Ureter (tissue), 1 donor: ENCODE data around the gene GRK4. TPM values are rescaled to one million over a fixed set of nuclear protein-coding genes. Genes with fewer than 3 reads are reported as not detected.

Experiments used
- DNase-seq: peaks from one replicate; pipeline ENCODE4 v3.0.0-alpha.2; 2020; ENCODE audit warnings: low spot score
- total RNA-seq: library from RNA; stranded (reverse); gene quantifications from one replicate; pipeline ENCODE4 v1.2.4, GENCODE V29; 2023
- donor health status: DM: yes; HTN: yes; CAD: no.

The GRK4 gene
- total RNA-seq, 1 donor from 2014 or later = 4.3 TPM

DNA sequence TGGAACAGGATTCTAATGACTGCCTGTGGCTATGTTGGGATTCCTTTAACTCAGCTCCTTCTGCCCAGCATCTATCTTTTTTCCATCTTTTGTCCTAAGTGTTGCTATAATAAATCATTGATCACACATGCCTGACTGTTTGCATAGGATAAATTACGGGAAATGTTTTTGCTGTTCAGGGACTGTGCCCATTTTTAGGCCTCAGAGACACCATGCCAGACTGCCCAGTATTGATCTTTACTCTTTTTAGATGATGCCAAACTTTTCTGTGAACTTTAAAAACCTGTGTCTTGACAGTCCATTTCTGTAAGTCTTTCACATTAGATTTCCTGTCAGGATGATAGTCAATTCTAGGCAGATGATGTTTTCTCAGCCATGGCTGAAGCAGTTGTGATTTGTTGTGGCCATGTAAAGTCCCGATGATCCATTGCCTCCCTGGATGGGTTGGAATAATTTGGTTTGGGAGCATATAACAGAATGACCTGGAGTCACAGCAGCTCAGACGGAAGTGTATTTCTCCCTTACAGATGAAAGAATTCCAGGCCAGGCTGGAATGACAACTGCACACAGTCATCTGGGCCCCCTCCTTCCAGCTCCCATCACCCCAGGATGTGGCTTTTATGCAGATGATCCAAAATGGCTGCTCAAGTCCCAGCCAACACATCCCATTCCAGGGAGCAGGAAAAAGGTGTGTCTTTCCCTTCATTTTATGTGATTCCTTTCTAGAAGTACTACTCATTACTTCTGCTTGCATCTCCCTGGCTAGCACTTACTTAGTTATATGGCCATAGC lies 107.5 kb downstream of the GRK4 start:
- no peak for DNase-seq

DNA sequence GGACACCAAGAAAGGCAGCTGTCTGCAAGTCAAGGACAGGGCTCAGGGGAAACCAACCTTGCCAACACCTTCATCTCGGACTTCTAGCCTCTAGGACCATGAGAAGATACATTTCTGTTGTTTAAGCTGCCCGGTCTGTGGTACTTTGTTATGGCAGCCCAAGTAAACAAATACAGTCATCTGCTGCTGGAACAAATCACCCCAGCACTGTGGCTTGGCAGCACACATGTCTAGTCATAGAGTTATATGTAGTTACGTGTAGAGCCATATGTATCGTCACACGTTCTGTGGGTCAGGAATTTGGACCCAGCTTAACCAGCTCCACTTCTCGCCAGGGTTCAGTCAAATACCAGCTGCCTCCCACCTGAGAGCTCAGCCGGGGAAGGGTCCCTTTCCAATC lies 108.4 kb downstream of the GRK4 start:
- no peak for DNase-seq

GRCh38 chr4:3073158-3074077 lies 110.0 kb downstream of the GRK4 start:
- DNase-seq = peak; percentile 49

- DNase-seq = peak; percentile 98
Observed at GRCh38 chr4:3074078-3074845, 110.9 kb downstream of the GRK4 start, which contains the start of the genes HTT and HTT-AS. Gene HTT (plus strand): TSS chr4:3074681. CDS start chr4:3074826, 145 bp downstream. Gene HTT-AS (minus strand): TSS chr4:3074538.

DNA sequence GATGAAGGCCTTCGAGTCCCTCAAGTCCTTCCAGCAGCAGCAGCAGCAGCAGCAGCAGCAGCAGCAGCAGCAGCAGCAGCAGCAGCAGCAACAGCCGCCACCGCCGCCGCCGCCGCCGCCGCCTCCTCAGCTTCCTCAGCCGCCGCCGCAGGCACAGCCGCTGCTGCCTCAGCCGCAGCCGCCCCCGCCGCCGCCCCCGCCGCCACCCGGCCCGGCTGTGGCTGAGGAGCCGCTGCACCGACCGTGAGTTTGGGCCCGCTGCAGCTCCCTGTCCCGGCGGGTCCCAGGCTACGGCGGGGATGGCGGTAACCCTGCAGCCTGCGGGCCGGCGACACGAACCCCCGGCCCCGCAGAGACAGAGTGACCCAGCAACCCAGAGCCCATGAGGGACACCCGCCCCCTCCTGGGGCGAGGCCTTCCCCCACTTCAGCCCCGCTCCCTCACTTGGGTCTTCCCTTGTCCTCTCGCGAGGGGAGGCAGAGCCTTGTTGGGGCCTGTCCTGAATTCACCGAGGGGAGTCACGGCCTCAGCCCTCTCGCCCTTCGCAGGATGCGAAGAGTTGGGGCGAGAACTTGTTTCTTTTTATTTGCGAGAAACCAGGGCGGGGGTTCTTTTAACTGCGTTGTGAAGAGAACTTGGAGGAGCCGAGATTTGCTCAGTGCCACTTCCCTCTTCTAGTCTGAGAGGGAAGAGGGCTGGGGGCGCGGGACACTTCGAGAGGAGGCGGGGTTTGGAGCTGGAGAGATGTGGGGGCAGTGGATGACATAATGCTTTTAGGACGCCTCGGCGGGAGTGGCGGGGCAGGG lies 111.7 kb downstream of the GRK4 start:
- DNase-seq = peak; percentile 67

GRCh38 chr4:3075652-3075981 lies 112.2 kb downstream of the GRK4 start:
- DNase-seq = no peak

- no peak for DNase-seq
Observed at GRCh38 chr4:3077796-3078195, 114.4 kb downstream of the GRK4 start.

DNA sequence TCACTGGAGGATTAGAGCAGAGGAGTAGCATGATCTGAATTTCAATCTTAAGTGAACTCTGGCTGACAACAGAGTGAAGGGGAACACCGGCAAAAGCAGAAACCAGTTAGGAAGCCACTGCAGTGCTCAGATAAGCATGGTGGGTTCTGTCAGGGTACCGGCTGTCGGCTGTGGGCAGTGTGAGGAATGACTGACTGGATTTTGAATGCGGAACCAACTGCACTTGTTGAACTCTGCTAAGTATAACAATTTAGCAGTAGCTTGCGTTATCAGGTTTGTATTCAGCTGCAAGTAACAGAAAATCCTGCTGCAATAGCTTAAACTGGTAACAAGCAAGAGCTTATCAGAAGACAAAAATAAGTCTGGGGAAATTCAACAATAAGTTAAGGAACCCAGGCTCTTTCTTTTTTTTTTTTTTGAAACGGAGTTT lies 116.3 kb downstream of the GRK4 start:
- DNase-seq = no peak

DNA sequence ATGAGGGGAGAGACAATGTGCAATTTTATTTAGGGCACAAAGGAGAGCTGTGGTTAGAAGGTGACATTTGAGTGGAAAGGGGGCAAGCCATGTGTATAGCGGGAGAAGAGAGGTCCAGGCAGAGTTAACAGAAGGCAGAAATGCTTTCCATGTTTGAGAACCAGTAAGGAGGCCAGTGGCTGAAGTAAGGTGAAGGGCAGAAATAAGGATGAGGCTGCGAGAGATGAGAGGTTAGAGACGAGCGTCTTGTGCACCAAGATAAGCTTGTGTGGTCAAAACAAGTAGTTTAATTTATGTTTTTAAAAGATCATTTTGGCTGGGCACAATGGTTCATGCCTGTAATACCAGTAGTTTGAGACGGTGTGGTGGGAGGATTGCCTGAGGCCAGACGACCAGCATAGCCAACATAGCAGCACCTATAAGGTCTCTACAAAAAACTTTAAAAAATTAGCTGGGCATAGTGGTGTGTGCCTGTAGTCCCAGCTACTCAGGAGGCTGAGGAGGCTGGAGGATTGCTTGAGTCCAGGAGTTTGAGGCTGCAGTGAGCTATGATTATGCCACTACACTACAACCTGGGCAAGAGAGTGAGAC lies 119.6 kb downstream of the GRK4 start:
- no peak for DNase-seq

- no peak for DNase-seq
Observed at GRCh38 chr4:3083732-3084131, 120.4 kb downstream of the GRK4 start.

DNA sequence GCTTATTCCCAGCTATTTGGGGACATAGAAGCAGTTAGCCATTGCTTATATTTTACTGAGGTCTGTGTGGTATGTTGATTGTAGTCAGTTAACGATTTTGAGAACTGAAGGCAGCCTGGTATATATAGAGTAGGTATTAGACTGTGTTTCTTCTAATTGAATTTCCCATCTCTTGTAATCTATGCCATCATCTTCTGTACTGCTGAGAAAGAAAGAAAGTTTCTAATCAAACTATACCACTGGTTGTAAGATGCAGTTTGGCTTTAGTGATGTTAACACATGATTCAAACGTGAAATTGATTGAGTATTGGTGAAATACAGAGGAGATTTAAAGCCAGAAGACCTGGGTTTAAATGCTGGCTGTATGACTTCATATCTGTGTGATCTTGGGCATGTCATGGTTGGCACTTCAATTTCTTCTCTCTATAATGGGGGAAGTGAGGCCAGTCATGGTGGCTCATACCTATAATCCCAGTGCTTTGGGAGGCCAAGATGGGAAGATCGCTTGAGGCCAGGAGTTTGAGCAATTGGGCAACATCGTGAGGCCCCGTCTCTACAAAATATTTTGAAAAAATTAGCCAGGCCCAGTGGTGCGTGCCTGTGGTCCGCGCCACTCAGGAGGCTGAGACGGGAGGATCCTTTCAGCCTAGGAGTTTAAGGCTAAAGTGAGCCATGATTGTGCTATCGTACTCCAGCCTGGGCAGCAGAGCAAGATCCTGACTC lies 122.7 kb downstream of the GRK4 start:
- DNase-seq = no peak

GRCh38 chr4:3087115-3087797 lies 123.9 kb downstream of the GRK4 start:
- no peak for DNase-seq

Other genes starting within 250 kb of the GRK4 start
- gene TNIP2, start 207.2 kb upstream of the GRK4 start, total RNA-seq = 41.0 TPM
- gene SH3BP2, start 170.5 kb upstream of the GRK4 start, total RNA-seq = 109 TPM
- 416 TPM for gene ADD1, start 119.7 kb upstream of the GRK4 start, total RNA-seq
- 43.0 TPM for gene NOP14, start 165 bp upstream of the GRK4 start, total RNA-seq
- not detected for gene HTT-AS, start 111.0 kb downstream of the GRK4 start, total RNA-seq
- gene HTT, start 111.1 kb downstream of the GRK4 start, total RNA-seq = 109 TPM